ENCODE results near the gene SERINC2. TPM values are rescaled to one million over a fixed set of nuclear protein-coding genes. Genes with fewer than 3 reads are reported as not detected.

SERINC2 gene
- total and polyA plus RNA-seq, 4 donors: 4.9 to 66.4 (median 38.7) TPM

GRCh38 chr1:31414980-31415370 lies 2.0 kb downstream of the SERINC2 start:
- no peak overlapping the region for H3K9ac ChIP-seq (ENCODE audit: low read depth in 1 of 2, low read length in 2 of 2)
- H3K4me3 ChIP-seq (ENCODE audit: low read depth in 1 of 3, low read length in 3 of 3): peak overlapping the region in 2 of 3 donors; percentile 11 to 56
- no peak for DNase-seq (ENCODE audit: low spot score)
- WGBS: 89% methylated on average over 4 of the region's 4 CpGs
- peak overlapping the region; percentile 84 to 96 for H3K27ac ChIP-seq (ENCODE audit: low read depth in 1 of 2, low read length in 2 of 2)
- H3K36me3 ChIP-seq (ENCODE audit: control insufficient read depth in 4 of 4, insufficient read depth in 3 of 4, low read depth in 1 of 4, low read length in 3 of 4): no peaks in the 10 kb centered on the region
- TF ChIP-seq JUND (IDR thresholded peaks at IDR 0.05): no peak
- TF ChIP-seq MAX (IDR thresholded peaks at IDR 0.05): no peak
- no peak for TF ChIP-seq FOXA2 (IDR thresholded peaks at IDR 0.05)
- TF ChIP-seq NR2F2 (IDR thresholded peaks at IDR 0.05): no peak
- TF ChIP-seq ZBTB33 (IDR thresholded peaks at IDR 0.05): no peak
- peaks cover 12 to 47% (median 28%) of the 10 kb centered on the region in 4 donors for H3K4me1 ChIP-seq (ENCODE audit: control insufficient read depth in 4 of 4, insufficient read depth in 4 of 4, low read length in 3 of 4)
- H3K9me3 ChIP-seq (ENCODE audit: control insufficient read depth in 4 of 4, low read length in 3 of 4): no peaks in the 10 kb centered on the region
- H3K27me3 ChIP-seq (ENCODE audit: control insufficient read depth in 4 of 4, insufficient read depth in 4 of 4, low read length in 3 of 4): no peaks in the 10 kb centered on the region

GRCh38 chr1:31415658-31416057 lies 2.6 kb downstream of the SERINC2 start:
- no peak overlapping the region for H3K4me3 ChIP-seq (ENCODE audit: low read depth in 1 of 3, low read length in 3 of 3)
- no peak overlapping the region for H3K9ac ChIP-seq (ENCODE audit: low read depth in 1 of 2, low read length in 2 of 2)
- H3K9me3 ChIP-seq (ENCODE audit: control insufficient read depth in 4 of 4, low read length in 3 of 4): no peaks in the 10 kb centered on the region
- no peak for TF ChIP-seq YY1 (IDR thresholded peaks at IDR 0.05)
- no peak for TF ChIP-seq ZBTB33 (IDR thresholded peaks at IDR 0.05)
- TF ChIP-seq SP1 (IDR thresholded peaks at IDR 0.05): no peak
- TF ChIP-seq REST (IDR thresholded peaks at IDR 0.05): no peak
- WGBS: 93% methylated on average over 2 of the region's 2 CpGs
- peak overlapping the region; percentile 84 to 96 for H3K27ac ChIP-seq (ENCODE audit: low read depth in 1 of 2, low read length in 2 of 2)
- no peaks in the 10 kb centered on the region for H3K36me3 ChIP-seq (ENCODE audit: control insufficient read depth in 4 of 4, insufficient read depth in 3 of 4, low read depth in 1 of 4, low read length in 3 of 4)
- H3K27me3 ChIP-seq (ENCODE audit: control insufficient read depth in 4 of 4, insufficient read depth in 4 of 4, low read length in 3 of 4): no peaks in the 10 kb centered on the region
- H3K4me1 ChIP-seq (ENCODE audit: control insufficient read depth in 4 of 4, insufficient read depth in 4 of 4, low read length in 3 of 4): peaks cover 12 to 49% (median 28%) of the 10 kb centered on the region in 4 donors
- DNase-seq (ENCODE audit: low spot score): no peak

GRCh38 chr1:31416101-31416736 lies 3.2 kb downstream of the SERINC2 start:
- no peak overlapping the region for H3K9ac ChIP-seq (ENCODE audit: low read depth in 1 of 2, low read length in 2 of 2)
- H3K27me3 ChIP-seq (ENCODE audit: control insufficient read depth in 4 of 4, insufficient read depth in 4 of 4, low read length in 3 of 4): no peaks in the 10 kb centered on the region
- peaks cover 12 to 50% (median 28%) of the 10 kb centered on the region in 4 donors for H3K4me1 ChIP-seq (ENCODE audit: control insufficient read depth in 4 of 4, insufficient read depth in 4 of 4, low read length in 3 of 4)
- peak overlapping the region; percentile 84 to 96 for H3K27ac ChIP-seq (ENCODE audit: low read depth in 1 of 2, low read length in 2 of 2)
- DNase-seq (ENCODE audit: low spot score): no peak
- no peaks in the 10 kb centered on the region for H3K9me3 ChIP-seq (ENCODE audit: control insufficient read depth in 4 of 4, low read length in 3 of 4)
- no peak overlapping the region for H3K4me3 ChIP-seq (ENCODE audit: low read depth in 1 of 3, low read length in 3 of 3)
- H3K36me3 ChIP-seq (ENCODE audit: control insufficient read depth in 4 of 4, insufficient read depth in 3 of 4, low read depth in 1 of 4, low read length in 3 of 4): no peaks in the 10 kb centered on the region
- 49% methylated on average over 7 of the region's 7 CpGs for WGBS
- TF ChIP-seq JUND (IDR thresholded peaks at IDR 0.05): no peak
- TF ChIP-seq ZBTB33 (IDR thresholded peaks at IDR 0.05): no peak
- TF ChIP-seq ATF3 (IDR thresholded peaks at IDR 0.05): no peak
- no peak for TF ChIP-seq TAF1 (conservative IDR thresholded peaks at IDR 0.05)
- peak; percentile 73 to 80 for TF ChIP-seq RXRA (IDR thresholded peaks at IDR 0.05)
- peak in 1 of 2 donors; percentile 6 for TF ChIP-seq RAD21 (IDR thresholded peaks at IDR 0.05)
- TF ChIP-seq CTCF (IDR thresholded peaks at IDR 0.05; ENCODE audit: low read depth, low read length, missing input control): no peak
- peak; percentile 43 for TF ChIP-seq YY1 (IDR thresholded peaks at IDR 0.05)
- TF ChIP-seq HNF4G (IDR thresholded peaks at IDR 0.05): no peak
- TF ChIP-seq SP1 (IDR thresholded peaks at IDR 0.05): peak; percentile 45
- no peak for TF ChIP-seq FOXA1 (IDR thresholded peaks at IDR 0.05)

Data from liver (tissue), 9 donors.